ENCODE results near the gene VPS37B.

DNA sequence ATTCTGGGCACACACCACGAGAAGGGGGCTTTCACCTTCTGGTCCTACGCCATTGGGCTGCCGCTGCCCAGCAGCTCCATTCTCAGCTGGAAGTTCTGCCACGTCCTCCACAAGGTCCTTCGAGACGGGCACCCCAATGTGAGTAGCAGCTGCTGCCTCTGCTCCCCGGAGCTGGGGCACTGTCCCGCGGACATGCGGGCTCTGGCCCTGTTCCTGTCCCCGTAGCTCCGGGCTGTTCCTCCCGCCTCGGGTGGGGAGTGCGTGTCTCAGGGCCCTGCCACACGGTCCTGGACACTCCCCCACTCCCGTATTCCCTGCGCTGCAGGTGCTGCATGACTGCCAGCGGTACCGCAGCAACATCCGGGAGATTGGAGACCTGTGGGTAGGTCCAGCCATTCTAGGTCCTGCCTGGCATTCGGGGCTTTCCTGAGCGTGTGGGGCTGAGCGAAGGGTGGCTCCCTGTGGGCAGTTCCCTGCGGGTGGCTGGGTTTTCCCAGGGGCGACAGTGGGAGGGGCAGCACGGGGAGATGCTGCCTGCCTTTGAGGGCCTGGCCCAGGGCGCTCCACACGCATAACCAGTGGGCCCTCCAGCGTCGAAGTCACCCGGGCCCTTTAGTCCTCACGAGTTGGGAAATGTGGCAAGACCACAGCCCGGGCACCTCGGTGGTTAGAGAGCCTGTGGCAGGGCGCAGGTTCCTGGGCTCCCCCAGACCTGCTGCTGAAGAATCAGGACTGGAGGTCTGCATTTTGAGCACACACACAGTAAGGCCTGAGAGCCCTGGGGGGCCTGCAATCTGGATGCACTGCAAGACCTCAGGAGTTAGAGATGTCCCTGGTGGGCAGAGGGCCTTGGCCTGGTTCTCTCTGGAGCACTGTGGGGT lies 47.2 kb downstream of the VPS37B start:
- TF ChIP-seq, protein P1, sequence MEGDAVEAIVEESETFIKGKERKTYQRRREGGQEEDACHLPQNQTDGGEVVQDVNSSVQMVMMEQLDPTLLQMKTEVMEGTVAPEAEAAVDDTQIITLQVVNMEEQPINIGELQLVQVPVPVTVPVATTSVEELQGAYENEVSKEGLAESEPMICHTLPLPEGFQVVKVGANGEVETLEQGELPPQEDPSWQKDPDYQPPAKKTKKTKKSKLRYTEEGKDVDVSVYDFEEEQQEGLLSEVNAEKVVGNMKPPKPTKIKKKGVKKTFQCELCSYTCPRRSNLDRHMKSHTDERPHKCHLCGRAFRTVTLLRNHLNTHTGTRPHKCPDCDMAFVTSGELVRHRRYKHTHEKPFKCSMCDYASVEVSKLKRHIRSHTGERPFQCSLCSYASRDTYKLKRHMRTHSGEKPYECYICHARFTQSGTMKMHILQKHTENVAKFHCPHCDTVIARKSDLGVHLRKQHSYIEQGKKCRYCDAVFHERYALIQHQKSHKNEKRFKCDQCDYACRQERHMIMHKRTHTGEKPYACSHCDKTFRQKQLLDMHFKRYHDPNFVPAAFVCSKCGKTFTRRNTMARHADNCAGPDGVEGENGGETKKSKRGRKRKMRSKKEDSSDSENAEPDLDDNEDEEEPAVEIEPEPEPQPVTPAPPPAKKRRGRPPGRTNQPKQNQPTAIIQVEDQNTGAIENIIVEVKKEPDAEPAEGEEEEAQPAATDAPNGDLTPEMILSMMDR (IDR thresholded peaks at IDR 0.05), result no peak
- no peak for TF ChIP-seq POLR2A (IDR thresholded peaks at IDR 0.05)

Measured in uterus (tissue), 2 donors.